Panc1 (cell line): ENCODE results near the gene MINDY4. TPM values are rescaled to one million over a fixed set of nuclear protein-coding genes. Genes with fewer than 3 reads are reported as not detected.

Experiments
- ATAC-seq: fragments of 200-7000 bp; cut with Tn5 transposase; 2 replicates; pipeline ENCODE4 v1.9.1; 2020; ENCODE audit warnings: mild to moderate bottlenecking, moderate library complexity
- BruUV-seq: library from RNA; stranded (reverse); fragments of 400-500 nt; replicated peaks from 2 replicates; lab custom pipeline; 2021; lab: Mats Ljungman, UMichigan
- CTCF ChIA-PET: fragments of 300-600 bp; sonication (Branson Sonifier 250); formaldehyde crosslinking; loops from one replicate; lab custom pipeline; 2022; ENCODE audit warnings: antibody characterized with exemption; lab: Charles Lee
- POLR2A ChIA-PET: fragments of 300-600 bp; sonication (Branson Sonifier 250); formaldehyde crosslinking; loops from one replicate; lab custom pipeline; 2022; ENCODE audit warnings: antibody characterized with exemption; lab: Charles Lee
- DNase-seq: peaks from one replicate; pipeline ENCODE4 v3.0.0-alpha.2; 2010; ENCODE audit warnings: low read depth, low spot score
- H3K27ac ChIP-seq: 2 replicates; pipeline ENCODE4 v1.5.1; 2011; ENCODE audit warnings: mild to moderate bottlenecking, low read length, inconsistent platforms
- H3K27me3 ChIP-seq: fragments of 200-500 bp; sonication (Bioruptor generic); 2 replicates; pipeline ENCODE4 v1.6.0; 2014; ENCODE audit warnings: low read length, inconsistent platforms; ENCODE audit not compliant: control insufficient read depth, insufficient read depth
- H3K36me3 ChIP-seq: fragments of 200-500 bp; sonication (Bioruptor generic); 2 replicates; pipeline ENCODE4 v1.5.1; 2014; ENCODE audit warnings: inconsistent platforms, mild to moderate bottlenecking, low read length, moderate library complexity; ENCODE audit not compliant: control insufficient read depth, insufficient read depth
- H3K4me1 ChIP-seq: 2 replicates; pipeline ENCODE4 v1.5.1; 2011; ENCODE audit warnings: inconsistent platforms, mild to moderate bottlenecking, low read length, moderate library complexity; ENCODE audit not compliant: control insufficient read depth, insufficient read depth
- H3K4me3 ChIP-seq, 2 experiments: 2 replicates each; pipeline ENCODE4 v1.5.1; 2011 to 2012; ENCODE audit warnings: low read depth in 2 of 2, low read length in 2 of 2, mild to moderate bottlenecking in 2 of 2, inconsistent platforms in 1 of 2, moderate library complexity in 1 of 2
- H3K9me3 ChIP-seq: fragments of 200-500 bp; sonication (Bioruptor generic); 2 replicates; pipeline ENCODE4 v1.5.1; 2014; ENCODE audit warnings: low read depth, mild to moderate bottlenecking, inconsistent platforms, low read length, moderate library complexity; ENCODE audit not compliant: control insufficient read depth, insufficient read depth
- CTCF ChIP-seq: fragments of 450-650 bp; IDR thresholded peaks from 2 replicates; pipeline ENCODE4 v1.5.1; 2017; ENCODE audit warnings: mild to moderate bottlenecking
- POLR2AphosphoS5 ChIP-seq: IDR thresholded peaks from 2 replicates; pipeline ENCODE4 v1.6.1; 2012; ENCODE audit warnings: mild to moderate bottlenecking, low read depth, low read length, moderate library complexity
- REST ChIP-seq, 2 experiments: IDR thresholded peaks; 2 replicates each; pipeline ENCODE4 v1.6.1; 2011 to 2012; ENCODE audit warnings: low read depth in 2 of 2, control low read depth in 1 of 2, low read length in 1 of 2, mild to moderate bottlenecking in 1 of 2, moderate library complexity in 1 of 2; ENCODE audit not compliant: insufficient read depth in 1 of 2
- SIN3A ChIP-seq: IDR thresholded peaks from 2 replicates; pipeline ENCODE4 v1.6.1; 2012; ENCODE audit warnings: low read depth, mild to moderate bottlenecking, low read length, moderate library complexity, borderline replicate concordance; ENCODE audit not compliant: insufficient read depth
- TCF7L2 ChIP-seq: IDR thresholded peaks from 2 replicates; pipeline ENCODE4 v1.6.1; 2011; ENCODE audit warnings: mild to moderate bottlenecking, low read depth, low read length, inconsistent platforms
- in situ Hi-C: cut with HindIII; loops from 2 replicates; pipeline ENCODE4 v1.10.0; 2016; ENCODE audit warnings: low sequenced_read_pairs, low pct_unique_long_range_greater_than_20kb
- intact Hi-C: fragments of 100-400 bp; cut with micrococcal nuclease; formaldehyde crosslinking; loops from one replicate; pipeline ENCODE4 v1.10.0; 2022; ENCODE audit not compliant: unreplicated experiment
- total RNA-seq: library from RNA; stranded (reverse); gene quantifications from one replicate; pipeline ENCODE4 v1.2.1, GENCODE V29; 2021; ENCODE audit not compliant: unreplicated experiment

The MINDY4 gene
- total RNA-seq, 1 experiment from 2014 or later: 6.2 TPM

- in situ Hi-C loops (no loop called here), intact Hi-C loops (no loop called here)
- Histone ChIP-seq H3K27ac (no peak overlapping the region), H3K4me1 (peaks cover 13% of the 10 kb centered on the region), H3K36me3 (no peaks in the 10 kb centered on the region), H3K4me3 (no peak overlapping the region), H3K9me3 (no peaks in the 10 kb centered on the region), H3K27me3 (no peaks in the 10 kb centered on the region)
- TF ChIP-seq TCF7L2 (no peak), CTCF (no peak), SIN3A (no peak), REST (IDR thresholded peaks at IDR 0.05; ENCODE audit: insufficient read depth in 1 of 2, low read depth in 2 of 2, low read length in 1 of 2) (no peak)
- ChIA-PET CTCF (interaction anchor here (1.3 kb wide), 1 partner anchor 24 kb away, joined by 9 read pairs; no protein-coding TSS in a partner anchor), POLR2A (interaction anchor here (0.7 kb wide), 1 partner anchor 11 kb away, joined by 8 read pairs; no protein-coding TSS in a partner anchor)
- DNase-seq (no peak), ATAC-seq (no peak)
- no TSS peak for BruUV-seq
Measured at GRCh38 chr7:30896783-30897637, 125.8 kb downstream of the MINDY4 start.

GRCh38 chr7:30897770-30898169 lies 126.6 kb downstream of the MINDY4 start:
- H3K4me3 ChIP-seq: no peak overlapping the region
- no peaks in the 10 kb centered on the region for H3K27me3 ChIP-seq
- no peak overlapping the region for H3K27ac ChIP-seq
- ATAC-seq (no peak), DNase-seq (no peak)
- ChIA-PET POLR2A (interaction anchor here (0.7 kb wide), 1 partner anchor 12 kb away, joined by 8 read pairs; no protein-coding TSS in a partner anchor), CTCF (interaction anchor here (1.0 to 1.3 kb wide), 2 partner anchors 10 to 25 kb away, joined by 4 to 9 read pairs; no protein-coding TSS in a partner anchor)
- H3K4me1 ChIP-seq: peaks cover 13% of the 10 kb centered on the region
- no peak for TF ChIP-seq TCF7L2
- no peak for TF ChIP-seq CTCF
- no peak for TF ChIP-seq SIN3A
- no peak for TF ChIP-seq POLR2AphosphoS5
- TF ChIP-seq REST (IDR thresholded peaks at IDR 0.05; ENCODE audit: insufficient read depth in 1 of 2, low read depth in 2 of 2, low read length in 1 of 2): no peak
- intact Hi-C loops: no loop called here
- in situ Hi-C loops: no loop called here
- no peaks in the 10 kb centered on the region for H3K9me3 ChIP-seq
- no TSS peak for BruUV-seq
- no peaks in the 10 kb centered on the region for H3K36me3 ChIP-seq
